ENCODE measurements around the gene SLC1A2. TPM values are rescaled to one million over a fixed set of nuclear protein-coding genes. Genes with fewer than 3 reads are reported as not detected.
"Not testable (repeated sequence)": the region's sequence is repeated elsewhere in the genome, so short reads cannot be mapped to it uniquely, and the experiment has no call there.

Gene SLC1A2
- total RNA-seq, 1 donor from 2014 or later, result 0.25 TPM

DNA sequence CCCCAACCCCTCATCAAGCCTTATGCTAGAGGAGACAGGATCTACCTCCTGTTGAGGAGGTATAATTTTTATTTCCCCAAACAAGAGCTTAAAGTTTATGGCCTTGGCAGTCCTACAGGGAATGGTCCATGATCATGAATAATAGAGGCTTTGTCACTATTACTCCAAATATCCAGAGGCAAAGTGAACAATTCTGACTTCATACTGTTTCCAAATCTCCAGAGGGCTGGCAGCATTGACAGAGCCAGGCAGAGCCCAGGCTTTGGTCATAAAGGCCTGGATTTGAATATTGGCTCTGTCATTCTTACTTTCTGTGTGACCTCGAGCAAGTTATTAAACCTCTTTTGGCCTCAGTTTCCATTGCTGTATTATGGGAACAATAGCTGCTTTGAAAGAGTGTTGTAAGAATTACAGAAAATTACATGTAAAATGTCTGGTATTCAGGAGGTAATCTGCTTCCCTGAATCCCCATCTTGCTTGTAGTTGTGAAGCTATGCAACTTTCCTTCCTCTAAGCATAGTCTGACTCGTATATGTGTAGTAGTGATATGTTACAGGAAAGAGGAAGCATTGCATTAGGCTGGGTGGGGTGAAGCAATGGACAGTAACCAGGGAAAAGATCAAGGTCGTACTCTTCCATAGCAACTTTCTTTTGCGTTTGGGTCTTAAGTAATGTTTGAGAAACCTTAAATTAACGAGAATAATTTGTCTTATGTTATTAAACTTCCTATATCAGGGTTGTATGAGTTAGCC, 191.6 kb downstream of the SLC1A2 start:
- peaks cover 76% of the 10 kb centered on the region for H3K36me3 ChIP-seq (ENCODE audit: insufficient read depth, low read length)
- H3K4me1 Mint-ChIP-seq (ENCODE audit: low read depth, unreplicated experiment), result no peaks in the 10 kb centered on the region
- H2AFZ ChIP-seq (ENCODE audit: low read depth, low read length), result no peak overlapping the region
- H3K27ac Mint-ChIP-seq (ENCODE audit: unreplicated experiment), result peak overlapping the region; percentile 6
- no peak overlapping the region for H3K4me2 ChIP-seq (ENCODE audit: low read length)
- no peaks in the 10 kb centered on the region for H3K79me2 ChIP-seq (ENCODE audit: insufficient read depth, low read length)
- H3K9me3 Mint-ChIP-seq (ENCODE audit: unreplicated experiment), result no peaks in the 10 kb centered on the region
- TF ChIP-seq EZH2 (IDR thresholded peaks at IDR 0.05; ENCODE audit: insufficient read depth, low read length), result no peak
- TF ChIP-seq, protein P1, sequence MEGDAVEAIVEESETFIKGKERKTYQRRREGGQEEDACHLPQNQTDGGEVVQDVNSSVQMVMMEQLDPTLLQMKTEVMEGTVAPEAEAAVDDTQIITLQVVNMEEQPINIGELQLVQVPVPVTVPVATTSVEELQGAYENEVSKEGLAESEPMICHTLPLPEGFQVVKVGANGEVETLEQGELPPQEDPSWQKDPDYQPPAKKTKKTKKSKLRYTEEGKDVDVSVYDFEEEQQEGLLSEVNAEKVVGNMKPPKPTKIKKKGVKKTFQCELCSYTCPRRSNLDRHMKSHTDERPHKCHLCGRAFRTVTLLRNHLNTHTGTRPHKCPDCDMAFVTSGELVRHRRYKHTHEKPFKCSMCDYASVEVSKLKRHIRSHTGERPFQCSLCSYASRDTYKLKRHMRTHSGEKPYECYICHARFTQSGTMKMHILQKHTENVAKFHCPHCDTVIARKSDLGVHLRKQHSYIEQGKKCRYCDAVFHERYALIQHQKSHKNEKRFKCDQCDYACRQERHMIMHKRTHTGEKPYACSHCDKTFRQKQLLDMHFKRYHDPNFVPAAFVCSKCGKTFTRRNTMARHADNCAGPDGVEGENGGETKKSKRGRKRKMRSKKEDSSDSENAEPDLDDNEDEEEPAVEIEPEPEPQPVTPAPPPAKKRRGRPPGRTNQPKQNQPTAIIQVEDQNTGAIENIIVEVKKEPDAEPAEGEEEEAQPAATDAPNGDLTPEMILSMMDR (IDR thresholded peaks at IDR 0.05; ENCODE audit: insufficient read depth, low read depth, low read length), result no peak
- no peak for DNase-seq (ENCODE audit: low read depth)
- no peak overlapping the region for H3K4me3 ChIP-seq (ENCODE audit: insufficient read depth, low read depth, low read length)
- H3K27me3 Mint-ChIP-seq (ENCODE audit: low read depth, unreplicated experiment), result no peaks in the 10 kb centered on the region
- no peak for FAIRE-seq
- no peaks in the 10 kb centered on the region for H3K9me3 ChIP-seq (ENCODE audit: insufficient read depth, low read depth, low read length)
- H3K36me3 Mint-ChIP-seq (ENCODE audit: low read depth, unreplicated experiment), result peaks cover 13% of the 10 kb centered on the region
- H3K9ac ChIP-seq (ENCODE audit: low read length), result no peak overlapping the region
- no peaks in the 10 kb centered on the region for H3K4me1 ChIP-seq (ENCODE audit: insufficient read depth, low read length)
- no peaks in the 10 kb centered on the region for H4K20me1 ChIP-seq (ENCODE audit: insufficient read depth, low read length)
- no peak overlapping the region for H3K27ac ChIP-seq (ENCODE audit: low read depth, low read length)
- H3K27me3 ChIP-seq (ENCODE audit: insufficient read depth, low read length), result no peaks in the 10 kb centered on the region
- H3K4me3 Mint-ChIP-seq (ENCODE audit: unreplicated experiment), result no peak overlapping the region

DNA sequence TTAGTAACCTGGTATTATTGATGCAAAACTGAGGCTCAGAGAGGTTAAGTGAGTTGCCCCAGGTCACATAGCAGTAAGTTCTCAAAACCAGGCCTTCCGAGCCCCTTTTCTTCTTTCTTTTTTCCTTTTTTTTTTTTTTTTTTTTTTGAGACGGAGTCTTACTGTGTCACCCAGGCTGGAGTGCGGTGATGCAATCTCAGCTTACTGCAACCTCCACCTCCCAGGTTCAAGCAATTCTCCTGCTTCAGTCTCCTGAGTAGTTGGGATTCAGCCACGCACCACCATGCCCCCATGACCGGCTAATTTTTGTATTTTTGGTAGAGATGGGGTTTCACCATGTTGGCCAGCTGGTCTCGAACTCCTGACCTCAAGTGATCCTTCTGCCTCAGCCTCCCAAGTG, 192.6 kb downstream of the SLC1A2 start:
- H2AFZ ChIP-seq (ENCODE audit: low read depth, low read length); H4K20me1 ChIP-seq (ENCODE audit: insufficient read depth, low read length); FAIRE-seq; H3K79me2 ChIP-seq (ENCODE audit: insufficient read depth, low read length); H3K4me1 ChIP-seq (ENCODE audit: insufficient read depth, low read length); H3K9me3 ChIP-seq (ENCODE audit: insufficient read depth, low read depth, low read length); H3K27me3 Mint-ChIP-seq (ENCODE audit: low read depth, unreplicated experiment); H3K4me2 ChIP-seq (ENCODE audit: low read length); H3K4me3 ChIP-seq (ENCODE audit: insufficient read depth, low read depth, low read length); H3K9ac ChIP-seq (ENCODE audit: low read length); H3K4me1 Mint-ChIP-seq (ENCODE audit: low read depth, unreplicated experiment); H3K9me3 Mint-ChIP-seq (ENCODE audit: unreplicated experiment); H3K27ac ChIP-seq (ENCODE audit: low read depth, low read length); H3K27ac Mint-ChIP-seq (ENCODE audit: unreplicated experiment); DNase-seq (ENCODE audit: low read depth); H3K4me3 Mint-ChIP-seq (ENCODE audit: unreplicated experiment); H3K27me3 ChIP-seq (ENCODE audit: insufficient read depth, low read length): not testable (repeated sequence)
- H3K36me3 Mint-ChIP-seq (ENCODE audit: low read depth, unreplicated experiment), result peaks cover 13% of the 10 kb centered on the region
- H3K36me3 ChIP-seq (ENCODE audit: insufficient read depth, low read length), result peaks cover 85% of the 10 kb centered on the region

DNA sequence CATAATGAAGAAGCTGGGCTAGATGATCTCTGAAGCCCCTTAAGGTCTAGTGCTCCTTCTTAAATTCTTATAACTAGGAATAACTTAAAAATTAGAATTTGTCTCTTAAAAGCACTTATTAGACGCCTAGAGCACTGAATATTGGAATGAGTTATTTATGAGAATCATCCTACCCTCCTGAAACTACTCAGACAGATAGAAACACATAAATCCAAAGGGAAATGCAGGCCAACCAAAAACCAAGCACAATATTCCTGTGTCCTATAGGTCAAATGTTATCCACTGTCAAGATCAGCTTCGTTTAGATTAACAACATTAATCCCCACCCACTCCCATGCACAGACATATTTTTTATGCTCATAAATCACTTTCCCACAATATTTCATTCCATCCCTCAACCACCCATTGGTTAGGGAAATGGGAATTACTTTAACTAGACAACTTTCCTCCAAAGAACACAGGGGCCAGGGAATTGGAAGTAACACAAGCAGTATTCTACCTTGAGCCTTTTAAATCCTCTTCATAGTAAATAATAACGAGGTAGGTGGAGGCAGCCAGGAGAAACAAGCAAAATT, 193.3 kb downstream of the SLC1A2 start:
- Histone ChIP-seq H2AFZ (ENCODE audit: low read depth, low read length) (no peak overlapping the region), H4K20me1 (ENCODE audit: insufficient read depth, low read length) (no peaks in the 10 kb centered on the region), H3K9ac (ENCODE audit: low read length) (no peak overlapping the region), H3K79me2 (ENCODE audit: insufficient read depth, low read length) (no peaks in the 10 kb centered on the region), H3K27ac (ENCODE audit: low read depth, low read length) (no peak overlapping the region), H3K4me1 (ENCODE audit: insufficient read depth, low read length) (no peaks in the 10 kb centered on the region), H3K27me3 (ENCODE audit: insufficient read depth, low read length) (no peaks in the 10 kb centered on the region), H3K36me3 (ENCODE audit: insufficient read depth, low read length) (peaks cover 86% of the 10 kb centered on the region), H3K4me2 (ENCODE audit: low read length) (no peak overlapping the region), H3K9me3 (ENCODE audit: insufficient read depth, low read depth, low read length) (no peaks in the 10 kb centered on the region), H3K4me3 (ENCODE audit: insufficient read depth, low read depth, low read length) (no peak overlapping the region)
- H3K9me3 Mint-ChIP-seq (ENCODE audit: unreplicated experiment), result no peaks in the 10 kb centered on the region
- peaks cover 13% of the 10 kb centered on the region for H3K36me3 Mint-ChIP-seq (ENCODE audit: low read depth, unreplicated experiment)
- H3K4me3 Mint-ChIP-seq (ENCODE audit: unreplicated experiment), result no peak overlapping the region
- FAIRE-seq (no peak), DNase-seq (ENCODE audit: low read depth) (no peak)
- H3K27me3 Mint-ChIP-seq (ENCODE audit: low read depth, unreplicated experiment), result no peaks in the 10 kb centered on the region
- TF ChIP-seq, protein P1 (IDR thresholded peaks at IDR 0.05; ENCODE audit: insufficient read depth, low read depth, low read length), result no peak
- no peak for TF ChIP-seq EZH2 (IDR thresholded peaks at IDR 0.05; ENCODE audit: insufficient read depth, low read length)
- H3K4me1 Mint-ChIP-seq (ENCODE audit: low read depth, unreplicated experiment), result no peaks in the 10 kb centered on the region
- H3K27ac Mint-ChIP-seq (ENCODE audit: unreplicated experiment), result no peak overlapping the region
